H9 (cell line): ENCODE data around the gene BCAS4. TPM values are rescaled to one million over a fixed set of nuclear protein-coding genes. Genes with fewer than 3 reads are reported as not detected.
A peak's percentile ranks its signal among the peaks of the same experiment; 100 is the strongest.

Experiments
- DNase-seq: peaks from one replicate; pipeline ENCODE4 v3.0.0-alpha.2; 2017
- H2AFZ ChIP-seq: one replicate; pipeline ENCODE4 v1.6.1; 2013; ENCODE audit warnings: mild to moderate bottlenecking, low read length, control low read depth, moderate library complexity
- H2AK5ac ChIP-seq: 2 replicates; pipeline ENCODE4 v1.6.1; 2013; ENCODE audit warnings: low read length, control low read depth, mixed read lengths; ENCODE audit not compliant: insufficient read length
- H2BK120ac ChIP-seq: one replicate; pipeline ENCODE4 v1.6.1; 2013; ENCODE audit warnings: low read depth, mild to moderate bottlenecking, low read length, control low read depth, inconsistent platforms; ENCODE audit not compliant: poor library complexity, severe bottlenecking
- H2BK12ac ChIP-seq: 2 replicates; pipeline ENCODE4 v1.6.1; 2013; ENCODE audit warnings: low read length, control low read depth, mixed read lengths, low read depth; ENCODE audit not compliant: insufficient read length
- H2BK15ac ChIP-seq: 2 replicates; pipeline ENCODE4 v1.6.1; 2013; ENCODE audit warnings: low read depth, low read length, control low read depth
- H2BK20ac ChIP-seq: one replicate; pipeline ENCODE4 v1.6.1; 2013; ENCODE audit warnings: low read depth, mild to moderate bottlenecking, low read length, control low read depth, inconsistent platforms; ENCODE audit not compliant: poor library complexity, severe bottlenecking
- H2BK5ac ChIP-seq: 2 replicates; pipeline ENCODE4 v1.6.1; 2013; ENCODE audit warnings: low read length, control low read depth, mixed read lengths; ENCODE audit not compliant: insufficient read length
- H3K14ac ChIP-seq: 2 replicates; pipeline ENCODE4 v1.6.1; 2013; ENCODE audit warnings: low read length, control low read depth; ENCODE audit not compliant: insufficient read depth
- H3K18ac ChIP-seq: 2 replicates; pipeline ENCODE4 v1.6.1; 2013; ENCODE audit warnings: low read depth, mild to moderate bottlenecking, mixed read lengths, low read length, control low read depth; ENCODE audit not compliant: insufficient read length
- H3K23ac ChIP-seq: 2 replicates; pipeline ENCODE4 v1.6.1; 2013; ENCODE audit warnings: low read length, control low read depth, mixed read lengths, low read depth; ENCODE audit not compliant: insufficient read length
- H3K23me2 ChIP-seq: 2 replicates; pipeline ENCODE4 v1.6.1; 2013; ENCODE audit warnings: low read depth, mild to moderate bottlenecking, mixed read lengths, low read length, control low read depth; ENCODE audit not compliant: insufficient read length, poor library complexity, severe bottlenecking
- H3K27ac ChIP-seq: 2 replicates; pipeline ENCODE4 v1.5.1; 2013; ENCODE audit warnings: low read length, control low read depth, mixed read lengths, low read depth; ENCODE audit not compliant: insufficient read length
- H3K27me3 ChIP-seq: 2 replicates; pipeline ENCODE4 v1.6.1; 2013; ENCODE audit warnings: low read length, control low read depth, inconsistent platforms; ENCODE audit not compliant: insufficient read depth
- H3K4ac ChIP-seq: 2 replicates; pipeline ENCODE4 v1.6.1; 2013; ENCODE audit warnings: low read depth, mild to moderate bottlenecking, control low read depth, inconsistent platforms, low read length, moderate library complexity
- H3K4me1 ChIP-seq: 2 replicates; pipeline ENCODE4 v1.6.1; 2013; ENCODE audit warnings: low read length, control low read depth, inconsistent platforms; ENCODE audit not compliant: insufficient read depth
- H3K4me2 ChIP-seq: 2 replicates; pipeline ENCODE4 v1.6.1; 2013; ENCODE audit warnings: low read length, control low read depth, mixed read lengths; ENCODE audit not compliant: insufficient read length, insufficient read depth
- H3K56ac ChIP-seq: 2 replicates; pipeline ENCODE4 v1.6.1; 2013; ENCODE audit warnings: low read depth, mild to moderate bottlenecking, mixed read lengths, low read length, control low read depth; ENCODE audit not compliant: insufficient read length
- H3K79me1 ChIP-seq: 2 replicates; pipeline ENCODE4 v1.6.1; 2013; ENCODE audit warnings: low read depth, mild to moderate bottlenecking, moderate library complexity, low read length, control low read depth, inconsistent platforms; ENCODE audit not compliant: insufficient read depth, poor library complexity, severe bottlenecking
- H3K79me2 ChIP-seq: 2 replicates; pipeline ENCODE4 v1.6.1; 2013; ENCODE audit warnings: low read length, control low read depth, inconsistent platforms; ENCODE audit not compliant: insufficient read depth
- H3K9ac ChIP-seq: 2 replicates; pipeline ENCODE4 v1.6.1; 2013; ENCODE audit warnings: low read length, control low read depth, mixed read lengths; ENCODE audit not compliant: insufficient read length; ENCODE audit errors: extremely low read depth
- H3K9me3 ChIP-seq: one replicate; pipeline ENCODE4 v1.6.1; 2013; ENCODE audit warnings: low read depth, low read length, inconsistent platforms; ENCODE audit not compliant: control insufficient read depth
- H3T11ph ChIP-seq: one replicate; pipeline ENCODE4 v1.6.1; 2013; ENCODE audit warnings: mild to moderate bottlenecking, low read length, control low read depth, inconsistent platforms
- H4K20me1 ChIP-seq: one replicate; pipeline ENCODE4 v1.6.1; 2013; ENCODE audit not compliant: control insufficient read depth, insufficient read length, insufficient read depth
- H4K5ac ChIP-seq: 2 replicates; pipeline ENCODE4 v1.6.1; 2013; ENCODE audit warnings: low read depth, mild to moderate bottlenecking, mixed read lengths, low read length, control low read depth; ENCODE audit not compliant: insufficient read length
- H4K8ac ChIP-seq: replicated peaks from 2 replicates; pipeline ENCODE4 v1.6.1; 2013; ENCODE audit warnings: low read length, control low read depth, mixed read lengths, low read depth; ENCODE audit not compliant: insufficient read length
- H4K91ac ChIP-seq: 2 replicates; pipeline ENCODE4 v1.6.1; 2013; ENCODE audit warnings: low read depth, mild to moderate bottlenecking, moderate library complexity, mixed read lengths, low read length, control low read depth; ENCODE audit not compliant: insufficient read length
- H3K27ac Mint-ChIP-seq, 3 experiments: 2 replicates in 2 of 3; 3 replicates in 1 of 3; pipeline ENCODE4 v1.8.0; 2020 to 2021; ENCODE audit warnings: mixed read lengths in 3 of 3, mild to moderate bottlenecking in 1 of 3, moderate library complexity in 1 of 3
- H3K27me3 Mint-ChIP-seq: 2 replicates; pipeline ENCODE4 v1.8.0; 2021; ENCODE audit warnings: low read depth, mild to moderate bottlenecking, moderate library complexity, mixed read lengths
- H3K36me3 Mint-ChIP-seq, 3 experiments: 2 replicates in 2 of 3; 3 replicates in 1 of 3; pipeline ENCODE4 v1.8.0; 2020 to 2021; ENCODE audit warnings: low read depth in 3 of 3, mixed read lengths in 3 of 3; ENCODE audit not compliant: insufficient read depth in 1 of 3
- H3K4me1 Mint-ChIP-seq, 2 experiments: 2 replicates each; pipeline ENCODE4 v1.8.0; 2020; ENCODE audit warnings: mixed read lengths in 2 of 2
- H3K4me3 Mint-ChIP-seq, 2 experiments: 2 replicates in 1 of 2; 3 replicates in 1 of 2; pipeline ENCODE4 v1.8.0; 2020 to 2021; ENCODE audit warnings: mild to moderate bottlenecking in 2 of 2, mixed read lengths in 2 of 2, moderate library complexity in 1 of 2
- H3K9me3 Mint-ChIP-seq, 2 experiments: 2 replicates in 1 of 2; 3 replicates in 1 of 2; pipeline ENCODE4 v1.8.0; 2020; ENCODE audit warnings: mild to moderate bottlenecking in 2 of 2, mixed read lengths in 2 of 2, moderate library complexity in 1 of 2
- WGBS: extraction: QIAGEN DNeasy Blood & Tissue Kit; methylation state at CpG from one replicate; pipeline ENCODE4 v1.1.7; 2013; ENCODE audit warnings: missing lambda C conversion rate, low lambda C conversion rate, mixed read lengths; ENCODE audit not compliant: insufficient read length; ENCODE audit errors: extremely low coverage; 5-methylcytosine and 5-hydroxymethylcytosine counted together
- total RNA-seq: library from RNA; stranded (reverse); gene quantifications from 2 replicates; pipeline ENCODE4 v1.2.1, GENCODE V29; 2021
- TF ChIP-seq, protein P1 (sequence below): fragments of 200-600 bp; sonication (generic); conservative IDR thresholded peaks from 3 replicates; pipeline ENCODE4 v1.8.0; 2021; ENCODE audit warnings: antibody characterized with exemption, mild to moderate bottlenecking

Gene BCAS4
- total RNA-seq, 1 experiment from 2014 or later = 16.9 TPM

- no peak overlapping the region for H3K27ac ChIP-seq
- no peak overlapping the region for H4K5ac ChIP-seq
- no peak overlapping the region for H2BK120ac ChIP-seq
- H3K36me3 Mint-ChIP-seq = peaks cover 0 to 3% (median 3%) of the 10 kb centered on the region in 3 experiments; a peak in 4 of 7 replicates
- H2AK5ac ChIP-seq = no peak overlapping the region
- H2BK5ac ChIP-seq = no peak overlapping the region
- H3K4me2 ChIP-seq = no peak overlapping the region
- no peak overlapping the region for H3K56ac ChIP-seq
- no peaks in the 10 kb centered on the region for H3K27me3 ChIP-seq
- no peak overlapping the region for H3K14ac ChIP-seq
- no peaks in the 10 kb centered on the region for H3K9me3 Mint-ChIP-seq
- no peak overlapping the region for H2BK12ac ChIP-seq
- no peaks in the 10 kb centered on the region for H3K4me1 ChIP-seq
- no peak overlapping the region for H3K4ac ChIP-seq
- H3T11ph ChIP-seq = no peak overlapping the region
- no peaks in the 10 kb centered on the region for H4K20me1 ChIP-seq
- no peak overlapping the region for H2BK20ac ChIP-seq
- H2AFZ ChIP-seq = no peak overlapping the region
- DNase-seq = no peak
- TF ChIP-seq, protein P1, sequence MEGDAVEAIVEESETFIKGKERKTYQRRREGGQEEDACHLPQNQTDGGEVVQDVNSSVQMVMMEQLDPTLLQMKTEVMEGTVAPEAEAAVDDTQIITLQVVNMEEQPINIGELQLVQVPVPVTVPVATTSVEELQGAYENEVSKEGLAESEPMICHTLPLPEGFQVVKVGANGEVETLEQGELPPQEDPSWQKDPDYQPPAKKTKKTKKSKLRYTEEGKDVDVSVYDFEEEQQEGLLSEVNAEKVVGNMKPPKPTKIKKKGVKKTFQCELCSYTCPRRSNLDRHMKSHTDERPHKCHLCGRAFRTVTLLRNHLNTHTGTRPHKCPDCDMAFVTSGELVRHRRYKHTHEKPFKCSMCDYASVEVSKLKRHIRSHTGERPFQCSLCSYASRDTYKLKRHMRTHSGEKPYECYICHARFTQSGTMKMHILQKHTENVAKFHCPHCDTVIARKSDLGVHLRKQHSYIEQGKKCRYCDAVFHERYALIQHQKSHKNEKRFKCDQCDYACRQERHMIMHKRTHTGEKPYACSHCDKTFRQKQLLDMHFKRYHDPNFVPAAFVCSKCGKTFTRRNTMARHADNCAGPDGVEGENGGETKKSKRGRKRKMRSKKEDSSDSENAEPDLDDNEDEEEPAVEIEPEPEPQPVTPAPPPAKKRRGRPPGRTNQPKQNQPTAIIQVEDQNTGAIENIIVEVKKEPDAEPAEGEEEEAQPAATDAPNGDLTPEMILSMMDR = no peak
- H3K18ac ChIP-seq = no peak overlapping the region
- 0 out of 5 replicates have a peak overlapping the region, but pooled peaks of 1 of the 2 experiments have one; percentile 70 for H3K4me3 Mint-ChIP-seq
- H3K23me2 ChIP-seq = no peaks in the 10 kb centered on the region
- no peak overlapping the region for H3K27ac Mint-ChIP-seq
- H3K9ac ChIP-seq = no peak overlapping the region
- WGBS = no CpG with 5 or more reads among the region's 14 CpGs
- H3K4me1 Mint-ChIP-seq = peaks cover 20 to 37% of the 10 kb centered on the region in 2 experiments
- H2BK15ac ChIP-seq = no peak overlapping the region
- no peak overlapping the region for H3K23ac ChIP-seq
- H4K8ac ChIP-seq = no peak overlapping the region
- no peaks in the 10 kb centered on the region for H3K79me1 ChIP-seq
- no peak overlapping the region for H4K91ac ChIP-seq
- H3K9me3 ChIP-seq = no peaks in the 10 kb centered on the region
- no peaks in the 10 kb centered on the region for H3K79me2 ChIP-seq
- H3K27me3 Mint-ChIP-seq = peaks cover 11% of the 10 kb centered on the region; the same call in 1 of the 2 replicates
Observed at GRCh38 chr20:50792708-50793574, 1.9 kb upstream of the BCAS4 start.
